GM21825 (cell line): ENCODE results near the gene ILK.

ENCODE experiments used
- ATAC-seq: cut with Tn5 transposase; IDR thresholded peaks from one replicate; pipeline ENCODE4 v1.9.1; 2021; ENCODE audit warnings: mild to moderate bottlenecking, moderate library complexity; ENCODE audit not compliant: unreplicated experiment

The ILK gene

GRCh38 chr11:6654281-6655019, 50.9 kb downstream of the ILK start:
- no peak for ATAC-seq

- no peak for ATAC-seq
Measured at GRCh38 chr11:6655020-6655789, 51.6 kb downstream of the ILK start.

GRCh38 chr11:6655790-6656583, 52.4 kb downstream of the ILK start, which contains the start of gene DCHS1:
Gene DCHS1 (minus strand): TSS chr11:6655809. CDS start chr11:6641613, 14,196 bp downstream.
- no peak for ATAC-seq

GRCh38 chr11:6656584-6656915, 53.0 kb downstream of the ILK start:
- ATAC-seq, result no peak

GRCh38 chr11:6656936-6657335, 53.4 kb downstream of the ILK start:
- no peak for ATAC-seq

- ATAC-seq, result no peak
Measured at GRCh38 chr11:6657346-6657745, 53.8 kb downstream of the ILK start.

- no peak for ATAC-seq
Measured at GRCh38 chr11:6658647-6659046, 55.1 kb downstream of the ILK start.
